Measurements from ENCODE around the gene TRNT1. TPM values are rescaled to one million over a fixed set of nuclear protein-coding genes. Genes with fewer than 3 reads are reported as not detected.

Gene TRNT1
- total RNA-seq (2022; extraction: Qiagen RNA extraction; ENCODE audit: low read depth) = 24.5 to 32.3 TPM (median 30.9 TPM) in 5 replicates

DNA sequence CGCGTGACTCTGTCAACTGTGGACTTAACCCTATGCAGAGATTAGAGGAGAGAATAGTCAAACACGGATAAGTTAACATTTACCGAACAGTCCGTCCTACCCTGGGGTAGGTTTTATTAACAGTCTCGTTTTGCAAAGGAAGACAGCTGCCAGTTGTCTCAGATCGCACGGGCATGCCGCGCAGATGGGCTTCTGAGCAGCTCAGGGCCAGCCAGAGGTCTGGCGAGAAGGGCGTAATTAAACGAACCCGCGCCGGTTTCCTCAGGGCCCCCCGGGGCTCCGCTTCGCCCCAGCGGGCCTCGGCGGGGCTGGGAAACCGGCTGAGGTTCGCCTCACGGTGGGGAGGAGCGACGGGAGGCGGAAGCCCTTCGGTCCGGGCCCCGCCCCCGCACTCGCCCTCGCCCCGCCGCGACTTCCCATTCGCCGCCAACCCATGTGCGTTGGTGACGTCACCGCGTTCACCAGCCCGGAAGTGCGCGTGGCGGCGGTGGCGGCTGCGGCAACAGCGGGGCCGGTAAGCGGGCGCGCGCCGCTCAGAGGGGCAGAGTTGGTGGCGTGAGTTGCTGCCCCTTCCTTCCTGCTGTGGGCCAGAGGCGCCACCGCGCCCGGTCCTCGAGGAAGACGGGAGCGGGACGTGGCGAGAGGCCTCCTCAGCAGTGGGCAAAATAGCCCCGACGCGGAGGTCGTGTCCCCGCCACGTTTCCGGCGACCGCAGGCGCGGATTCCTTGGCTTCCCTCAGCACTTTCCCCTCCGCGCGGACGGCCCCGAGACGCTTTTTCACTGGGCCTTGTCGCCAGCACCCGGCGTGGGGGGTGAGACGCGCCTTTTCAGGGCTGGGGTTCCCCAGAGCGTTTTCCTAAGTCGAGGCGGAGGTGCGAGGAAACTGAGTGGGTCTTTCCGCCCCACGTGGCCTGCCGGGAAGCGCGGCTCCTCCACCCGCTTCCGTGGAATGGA, at the start of gene TRNT1:
Gene TRNT1 (plus strand): TSS at position 464 of the 955 bp plus-strand sequence. CDS start 2,101 bp downstream, outside the sequence.

GRCh38 chr3:3110299-3110630, 16.5 kb upstream of the TRNT1 start, which contains the start of gene IL5RA:
IL5RA (minus strand) TSS chr3:3110374; CDS start chr3:3104984, 5,390 bp downstream.

DNA sequence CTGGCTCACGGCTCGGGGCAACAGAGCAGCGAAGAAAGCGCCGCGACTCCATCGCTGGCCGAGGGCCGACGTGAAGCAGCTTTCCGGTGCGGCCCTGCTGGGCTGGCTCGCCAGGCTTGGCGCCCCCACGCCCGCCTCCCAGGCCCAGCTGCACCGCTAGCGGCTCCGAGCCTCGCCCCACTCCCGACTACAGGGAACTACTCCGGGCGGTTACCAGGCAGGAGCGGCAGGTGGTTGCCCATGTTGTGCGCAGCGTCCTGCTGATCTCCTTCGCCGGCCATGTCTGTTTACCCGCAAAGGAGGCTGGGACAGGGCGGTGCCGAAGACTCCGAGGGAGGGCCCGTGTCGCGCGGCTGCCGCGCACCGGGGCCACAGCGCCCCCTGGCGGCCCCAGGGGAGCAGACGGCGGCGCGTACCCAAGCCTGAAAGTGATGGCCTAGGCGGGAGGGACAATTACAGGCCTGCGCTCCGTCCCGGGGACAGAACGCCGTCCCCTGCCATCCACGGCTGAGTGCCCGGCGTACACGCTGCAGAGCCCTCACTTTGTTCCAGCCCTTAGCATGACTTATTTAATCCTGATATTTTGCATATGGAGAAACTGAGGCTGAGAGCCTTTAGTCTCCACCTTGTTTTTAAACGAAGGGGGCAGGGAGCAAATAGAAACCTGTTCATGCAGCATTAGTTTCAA, 52.8 kb downstream of the TRNT1 start, which contains the start of gene CRBN:
Gene CRBN (minus strand): TSS at position 285 of the 688 bp plus-strand sequence. CDS start 4 bp downstream, at position 281.

Other genes starting within 250 kb of the TRNT1 start
- gene IL5RA, start 16.6 kb upstream of the TRNT1 start, total RNA-seq (2022; extraction: Qiagen RNA extraction; ENCODE audit: low read depth) = not detected in 5 replicates
- gene CRBN, start 52.8 kb downstream of the TRNT1 start, total RNA-seq (2022; extraction: Qiagen RNA extraction; ENCODE audit: low read depth) = 24.7 to 37.7 TPM (median 27.2 TPM) in 5 replicates

Data from A549 treated with ZK216348 at 1 μM for 4 hours (cell line).